LHCN-M2 (cell line): Measurements from ENCODE around the gene SPOPL. TPM values are rescaled to one million over a fixed set of nuclear protein-coding genes. Genes with fewer than 3 reads are reported as not detected.

Source experiments
- DNase-seq: peaks from one replicate; pipeline ENCODE4 v3.0.0-alpha.2; 2012; ENCODE audit warnings: low read depth
- total RNA-seq: library from RNA; depleted of rRNA; stranded (reverse); fragments of >200 nt; gene quantifications from 2 replicates; pipeline ENCODE4 v1.2.3, GENCODE V29; 2014

The SPOPL gene
- total RNA-seq, 1 experiment from 2014 or later = 9.6 TPM

- no peak for DNase-seq
Observed at GRCh38 chr2:138494265-138494966, 7.2 kb upstream of the SPOPL start.

GRCh38 chr2:138495384-138495783 lies 6.2 kb upstream of the SPOPL start:
- DNase-seq = no peak

GRCh38 chr2:138496096-138496651 lies 5.4 kb upstream of the SPOPL start:
- no peak for DNase-seq

- no peak for DNase-seq
Observed at GRCh38 chr2:138497294-138497693, 4.3 kb upstream of the SPOPL start.

DNA sequence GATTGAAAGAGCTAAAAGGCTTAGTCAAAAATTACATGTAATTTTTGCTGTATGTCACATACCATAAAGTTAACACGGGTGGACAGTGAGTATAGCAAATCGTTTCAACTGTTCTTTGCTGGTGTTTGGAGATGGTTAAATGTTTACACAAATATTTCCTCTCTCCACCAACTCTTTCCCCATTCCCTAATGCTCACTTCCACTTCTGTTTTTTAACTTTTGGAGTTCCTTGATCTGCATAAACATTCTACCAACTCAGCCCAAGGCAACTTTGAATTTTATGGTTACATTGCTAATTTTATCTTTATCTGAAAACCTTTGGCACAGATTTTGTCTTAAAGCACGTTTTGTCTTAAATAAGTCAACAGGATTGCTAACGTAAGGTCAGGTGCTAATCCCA lies 1.9 kb upstream of the SPOPL start:
- no peak for DNase-seq

- DNase-seq = no peak
Observed at GRCh38 chr2:138500592-138501424, 762 bp upstream of the SPOPL start.

- DNase-seq = no peak
Observed at GRCh38 chr2:138502255-138503086, 901 bp downstream of the SPOPL start.

DNA sequence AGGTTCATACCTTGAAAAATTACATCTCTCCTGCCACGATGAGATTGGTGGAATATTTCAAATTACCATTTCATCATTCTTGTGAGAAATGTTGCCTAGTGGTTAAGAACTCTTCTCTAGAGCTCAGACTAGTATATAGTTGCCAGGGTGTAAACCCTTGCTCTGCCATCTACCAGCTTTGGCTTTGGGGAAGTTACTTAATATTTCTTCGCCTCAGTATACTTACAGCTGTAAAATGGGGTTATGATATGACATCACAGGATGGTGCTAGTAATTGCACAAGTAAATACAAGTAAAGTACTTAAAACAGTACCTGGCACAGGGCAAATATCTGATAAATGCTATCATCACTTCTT lies 1.5 kb downstream of the SPOPL start:
- no peak for DNase-seq

GRCh38 chr2:138503652-138504051 lies 2.1 kb downstream of the SPOPL start:
- DNase-seq = no peak

GRCh38 chr2:138504092-138504491 lies 2.5 kb downstream of the SPOPL start:
- DNase-seq = no peak

GRCh38 chr2:138504546-138505235 lies 3.1 kb downstream of the SPOPL start:
- no peak for DNase-seq

DNA sequence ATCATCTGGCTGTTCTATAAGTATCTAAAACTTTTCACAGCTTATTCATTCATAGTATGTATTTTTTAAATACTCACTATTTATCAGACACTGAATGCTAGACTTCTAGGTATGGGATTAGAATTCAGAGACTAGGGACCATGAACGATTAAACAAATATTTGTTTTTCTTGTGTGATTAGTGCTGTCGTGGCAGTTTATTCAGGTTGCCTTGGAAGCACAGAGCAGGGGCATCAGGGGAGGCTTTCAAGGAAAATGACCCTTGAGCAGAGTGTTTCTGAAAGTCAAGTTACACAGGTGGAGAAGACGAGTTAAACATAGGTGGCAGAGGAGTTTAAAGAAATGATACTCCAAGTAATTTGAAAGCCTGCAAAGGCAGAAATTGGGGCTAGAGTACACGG lies 5.7 kb downstream of the SPOPL start:
- DNase-seq = no peak

DNA sequence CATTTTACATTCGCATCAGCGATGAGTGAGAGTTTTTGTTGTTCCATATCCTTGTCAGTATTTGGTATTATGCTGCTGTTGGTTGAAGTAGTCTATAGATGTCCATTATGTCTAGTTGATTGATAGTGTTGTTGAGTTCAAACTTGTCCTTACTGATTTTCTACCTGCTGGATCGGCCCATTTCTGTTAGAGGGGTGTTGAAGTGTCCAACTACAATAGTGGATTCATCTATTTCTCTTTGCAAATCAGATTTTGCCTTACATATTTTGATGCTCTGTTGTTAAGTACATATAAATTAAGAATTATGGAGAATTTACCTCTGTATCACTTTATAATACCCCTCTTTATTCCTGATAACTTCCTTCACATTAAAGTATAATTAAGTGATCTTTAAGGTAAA lies 8.7 kb downstream of the SPOPL start:
- DNase-seq = no peak

GRCh38 chr2:138512672-138513071 lies 11.1 kb downstream of the SPOPL start:
- DNase-seq = no peak

DNA sequence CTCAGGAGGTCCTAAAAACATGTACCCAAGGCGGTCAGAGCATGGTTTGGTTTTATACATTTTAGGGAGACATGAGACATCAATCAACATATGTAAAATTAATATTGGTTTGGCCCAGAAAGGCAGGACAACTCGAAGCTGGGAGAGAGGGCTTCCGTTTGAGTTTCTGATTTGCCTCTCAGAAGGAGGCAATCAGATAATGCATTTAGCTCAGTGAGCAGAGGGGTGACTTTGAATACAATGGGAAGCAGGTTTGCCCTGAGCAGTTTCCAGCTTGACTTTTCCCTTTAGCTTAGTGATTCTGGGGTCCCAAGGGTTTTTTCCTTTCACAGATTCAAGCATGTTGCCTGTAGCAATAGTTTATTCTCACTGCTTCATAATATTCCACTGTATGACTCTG lies 12.6 kb downstream of the SPOPL start:
- DNase-seq = no peak

DNA sequence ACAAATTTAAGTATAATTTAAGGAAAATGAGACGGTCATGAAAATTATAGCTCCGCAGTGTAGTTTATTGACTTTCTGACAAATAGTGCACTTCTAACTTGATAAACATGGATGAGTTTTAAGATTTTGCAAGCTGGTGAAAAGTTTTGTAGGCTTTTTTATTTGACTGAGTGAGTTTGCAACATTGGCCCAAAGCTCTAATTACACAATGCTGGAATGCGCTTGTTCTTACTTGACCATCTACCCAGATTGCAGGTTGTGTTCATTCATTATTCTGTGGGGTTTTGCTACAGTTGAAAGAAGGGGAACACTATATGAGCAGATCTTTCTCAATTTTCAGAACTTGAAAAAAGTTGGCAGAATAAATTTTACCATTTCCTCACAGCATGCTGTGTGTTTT lies 13.5 kb downstream of the SPOPL start:
- no peak for DNase-seq

DNA sequence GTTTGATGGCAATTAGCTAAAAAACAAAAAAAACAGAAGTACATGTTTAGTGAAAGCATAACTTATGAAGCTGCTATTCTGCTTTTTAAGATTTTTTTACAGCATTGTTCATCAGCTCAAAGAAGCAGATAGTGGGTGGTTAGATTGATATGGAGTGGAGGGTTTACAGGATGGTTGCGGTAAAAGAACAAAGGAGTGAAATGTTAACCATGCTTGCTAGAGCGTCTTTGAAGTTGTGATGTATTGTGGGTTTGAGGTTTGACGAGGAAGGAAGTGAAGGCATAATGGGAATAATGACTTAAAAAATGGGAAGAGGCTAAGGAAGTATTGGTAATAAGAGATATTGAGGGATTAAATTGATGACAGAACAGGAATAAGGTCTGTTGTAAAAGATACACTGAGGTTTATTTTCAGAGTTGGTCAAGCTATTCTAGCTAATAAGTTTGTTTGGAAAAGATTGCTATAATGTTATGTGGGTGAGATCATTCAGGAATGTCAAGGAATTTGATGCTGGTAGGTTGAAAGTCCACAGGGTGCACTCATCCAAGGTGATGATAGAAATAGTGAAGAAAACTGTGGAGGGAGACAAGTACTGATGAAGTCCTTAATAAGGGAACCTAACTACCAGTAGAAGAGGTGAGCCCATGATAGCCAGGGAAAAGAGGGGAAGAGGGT lies 14.6 kb downstream of the SPOPL start:
- DNase-seq = no peak

- no peak for DNase-seq
Observed at GRCh38 chr2:138518860-138519259, 17.3 kb downstream of the SPOPL start.

- no peak for DNase-seq
Observed at GRCh38 chr2:138521821-138522220, 20.3 kb downstream of the SPOPL start.

- peak; percentile 55 for DNase-seq
Observed at GRCh38 chr2:138522556-138522955, 21.0 kb downstream of the SPOPL start.
